ENCODE results near the gene NDFIP1.

NDFIP1 gene

GRCh38 chr5:142118155-142118686 is 9.6 kb downstream of the NDFIP1 start:
- TF ChIP-seq GATA1 (IDR thresholded peaks at IDR 0.05; ENCODE audit: low read depth, low read length) (no peak), POLR2A (IDR thresholded peaks at IDR 0.05; ENCODE audit: low read length) (no peak)
- DNase-seq, result no peak

- TF ChIP-seq POLR2A (IDR thresholded peaks at IDR 0.05; ENCODE audit: low read length) (no peak), GATA1 (IDR thresholded peaks at IDR 0.05; ENCODE audit: low read depth, low read length) (no peak)
- peak; percentile 88 to 92 for DNase-seq
Observed at GRCh38 chr5:142119051-142119625, 10.6 kb downstream of the NDFIP1 start.

- DNase-seq, result no peak
- TF ChIP-seq GATA1 (IDR thresholded peaks at IDR 0.05; ENCODE audit: low read depth, low read length) (no peak), POLR2A (IDR thresholded peaks at IDR 0.05; ENCODE audit: low read length) (no peak)
Observed at GRCh38 chr5:142120247-142120935, 11.8 kb downstream of the NDFIP1 start.

- DNase-seq, result no peak
- no peak for TF ChIP-seq POLR2A (IDR thresholded peaks at IDR 0.05; ENCODE audit: low read length)
- no peak for TF ChIP-seq GATA1 (IDR thresholded peaks at IDR 0.05; ENCODE audit: low read depth, low read length)
Observed at GRCh38 chr5:142122121-142122520, 13.5 kb downstream of the NDFIP1 start.

GRCh38 chr5:142125378-142125777 is 16.8 kb downstream of the NDFIP1 start:
- TF ChIP-seq POLR2A (IDR thresholded peaks at IDR 0.05; ENCODE audit: low read length) (no peak), GATA1 (IDR thresholded peaks at IDR 0.05; ENCODE audit: low read depth, low read length) (no peak)
- DNase-seq, result no peak

- no peak for TF ChIP-seq GATA1 (IDR thresholded peaks at IDR 0.05; ENCODE audit: low read depth, low read length)
- no peak for TF ChIP-seq POLR2A (IDR thresholded peaks at IDR 0.05; ENCODE audit: low read length)
- no peak for DNase-seq
Observed at GRCh38 chr5:142125963-142126362, 17.4 kb downstream of the NDFIP1 start.

- peak in 1 of 2 experiments; percentile 21 for DNase-seq
- TF ChIP-seq GATA1 (IDR thresholded peaks at IDR 0.05; ENCODE audit: low read depth, low read length) (no peak), POLR2A (IDR thresholded peaks at IDR 0.05; ENCODE audit: low read length) (no peak)
Observed at GRCh38 chr5:142128675-142129208, 20.2 kb downstream of the NDFIP1 start.

GRCh38 chr5:142129446-142130066 is 21.0 kb downstream of the NDFIP1 start:
- TF ChIP-seq GATA1 (IDR thresholded peaks at IDR 0.05; ENCODE audit: low read depth, low read length) (no peak), POLR2A (IDR thresholded peaks at IDR 0.05; ENCODE audit: low read length) (no peak)
- DNase-seq, result no peak

- TF ChIP-seq GATA1 (IDR thresholded peaks at IDR 0.05; ENCODE audit: low read depth, low read length) (no peak), POLR2A (IDR thresholded peaks at IDR 0.05; ENCODE audit: low read length) (no peak)
- DNase-seq, result no peak
Observed at GRCh38 chr5:142131394-142131793, 22.8 kb downstream of the NDFIP1 start.

- no peak for TF ChIP-seq GATA1 (IDR thresholded peaks at IDR 0.05; ENCODE audit: low read depth, low read length)
- TF ChIP-seq POLR2A (IDR thresholded peaks at IDR 0.05; ENCODE audit: low read length), result no peak
- peak; percentile 80 to 87 for DNase-seq
Observed at GRCh38 chr5:142132916-142133315, 24.3 kb downstream of the NDFIP1 start.

- TF ChIP-seq GATA1 (IDR thresholded peaks at IDR 0.05; ENCODE audit: low read depth, low read length) (no peak), POLR2A (IDR thresholded peaks at IDR 0.05; ENCODE audit: low read length) (no peak)
- peak; percentile 55 to 61 for DNase-seq
Observed at GRCh38 chr5:142133330-142134206, 25.0 kb downstream of the NDFIP1 start.

- DNase-seq, result no peak
- no peak for TF ChIP-seq POLR2A (IDR thresholded peaks at IDR 0.05; ENCODE audit: low read length)
- TF ChIP-seq GATA1 (IDR thresholded peaks at IDR 0.05; ENCODE audit: low read depth, low read length), result no peak
Observed at GRCh38 chr5:142134331-142135010, 25.9 kb downstream of the NDFIP1 start.

- DNase-seq, result peak; percentile 10 to 46
- TF ChIP-seq GATA1 (IDR thresholded peaks at IDR 0.05; ENCODE audit: low read depth, low read length) (no peak), POLR2A (IDR thresholded peaks at IDR 0.05; ENCODE audit: low read length) (no peak)
Observed at GRCh38 chr5:142141463-142141862, 32.9 kb downstream of the NDFIP1 start.
